ENCODE measurements around the gene NFATC2.

The NFATC2 gene

DNA sequence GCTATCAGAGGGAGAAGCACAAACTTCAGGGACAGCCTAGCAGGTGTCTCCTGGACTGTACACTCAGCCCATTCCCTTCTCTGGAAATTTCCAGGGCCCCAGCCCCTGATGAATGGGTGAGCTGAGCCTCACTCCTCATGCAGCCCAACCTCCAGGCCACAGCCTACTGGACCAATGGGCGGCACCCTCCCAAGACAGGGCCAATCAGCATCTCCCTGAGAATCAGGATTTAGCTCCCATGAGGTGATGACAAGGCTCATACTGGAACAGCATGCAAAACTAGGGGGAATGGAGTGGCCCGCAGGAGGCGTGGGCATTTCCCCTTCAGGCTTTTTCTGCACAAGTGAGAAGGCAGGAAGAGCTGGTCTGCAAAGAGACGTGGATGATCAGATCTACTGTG, 29.0 kb downstream of the NFATC2 start:
- H3K9me3 ChIP-seq (ENCODE audit: control insufficient read depth, insufficient read depth, low read depth, low read length): no peaks in the 10 kb centered on the region
- H3K4me1 ChIP-seq (ENCODE audit: control insufficient read depth, insufficient read depth, low read length): no peaks in the 10 kb centered on the region
- no peak overlapping the region for H3K9ac ChIP-seq (ENCODE audit: low read length)
- no peak overlapping the region for H3K27ac ChIP-seq (ENCODE audit: low read depth, low read length)
- no peaks in the 10 kb centered on the region for H3K27me3 ChIP-seq (ENCODE audit: control insufficient read depth, insufficient read depth, low read length)
- H3K4me3 ChIP-seq (ENCODE audit: low read depth, low read length): no peak overlapping the region
- no peaks in the 10 kb centered on the region for H3K36me3 ChIP-seq (ENCODE audit: control insufficient read depth, insufficient read depth, low read length)

DNA sequence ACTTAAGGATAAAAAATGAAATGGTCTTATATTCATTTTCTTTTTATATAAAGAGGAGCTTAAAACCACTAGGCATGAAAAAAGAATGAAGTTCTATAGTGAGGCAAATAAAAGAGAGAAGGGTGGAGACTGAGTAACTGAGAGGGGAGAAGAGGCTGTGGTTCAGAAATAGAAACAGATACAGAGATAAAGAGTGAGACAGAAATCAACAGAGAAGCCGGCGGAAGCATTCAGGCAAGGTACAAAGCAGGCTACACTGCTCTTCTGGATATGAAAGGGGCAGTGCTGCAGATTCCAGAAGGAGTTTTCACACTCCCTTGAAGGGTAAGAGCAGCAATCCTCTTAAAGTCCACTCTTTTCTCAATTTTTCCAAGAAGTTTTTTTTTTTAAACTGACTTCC, 29.9 kb downstream of the NFATC2 start:
- H3K36me3 ChIP-seq (ENCODE audit: control insufficient read depth, insufficient read depth, low read length): no peaks in the 10 kb centered on the region
- H3K9me3 ChIP-seq (ENCODE audit: control insufficient read depth, insufficient read depth, low read depth, low read length): no peaks in the 10 kb centered on the region
- no peak overlapping the region for H3K4me3 ChIP-seq (ENCODE audit: low read depth, low read length)
- no peaks in the 10 kb centered on the region for H3K27me3 ChIP-seq (ENCODE audit: control insufficient read depth, insufficient read depth, low read length)
- no peaks in the 10 kb centered on the region for H3K4me1 ChIP-seq (ENCODE audit: control insufficient read depth, insufficient read depth, low read length)
- H3K9ac ChIP-seq (ENCODE audit: low read length): no peak overlapping the region
- no peak overlapping the region for H3K27ac ChIP-seq (ENCODE audit: low read depth, low read length)

DNA sequence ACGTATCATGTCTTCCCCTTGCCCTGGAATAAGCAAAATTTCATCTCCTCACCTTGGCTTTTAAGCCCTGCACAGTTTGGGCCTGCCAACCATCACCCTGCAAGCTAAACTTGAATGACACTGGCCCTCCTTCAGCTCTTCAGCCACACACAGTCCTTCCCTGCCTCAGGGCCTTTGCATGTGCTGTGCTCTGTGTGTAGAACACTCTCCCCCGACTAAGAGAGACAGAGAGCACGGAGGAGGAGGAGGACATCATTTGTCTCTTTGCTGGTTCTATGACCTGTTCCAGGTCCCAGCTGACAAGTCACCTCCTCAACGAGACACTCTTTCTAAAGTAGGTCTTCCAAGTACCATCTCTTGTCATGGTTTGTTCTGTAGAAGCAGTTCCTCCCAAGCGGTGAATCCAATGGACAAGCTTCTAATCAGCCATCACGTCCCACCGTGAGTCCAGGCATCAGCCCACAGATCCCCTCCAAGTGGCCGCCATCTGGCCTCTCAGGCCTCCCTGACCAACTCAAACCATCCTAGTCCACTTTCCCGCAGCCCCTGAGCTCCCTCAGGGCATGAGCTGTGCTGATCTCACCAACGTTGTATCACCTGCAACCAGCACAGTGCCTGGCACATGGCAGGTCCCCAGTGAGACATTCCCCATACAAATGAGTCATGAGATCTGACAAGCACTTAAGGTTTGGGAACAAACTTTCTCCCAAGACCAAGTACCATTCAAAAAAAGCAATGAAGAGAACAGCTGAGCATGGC, 30.5 kb downstream of the NFATC2 start:
- no peak overlapping the region for H3K4me3 ChIP-seq (ENCODE audit: low read depth, low read length)
- no peak overlapping the region for H3K27ac ChIP-seq (ENCODE audit: low read depth, low read length)
- H3K27me3 ChIP-seq (ENCODE audit: control insufficient read depth, insufficient read depth, low read length): no peaks in the 10 kb centered on the region
- no peaks in the 10 kb centered on the region for H3K9me3 ChIP-seq (ENCODE audit: control insufficient read depth, insufficient read depth, low read depth, low read length)
- no peaks in the 10 kb centered on the region for H3K4me1 ChIP-seq (ENCODE audit: control insufficient read depth, insufficient read depth, low read length)
- no peaks in the 10 kb centered on the region for H3K36me3 ChIP-seq (ENCODE audit: control insufficient read depth, insufficient read depth, low read length)
- H3K9ac ChIP-seq (ENCODE audit: low read length): no peak overlapping the region

DNA sequence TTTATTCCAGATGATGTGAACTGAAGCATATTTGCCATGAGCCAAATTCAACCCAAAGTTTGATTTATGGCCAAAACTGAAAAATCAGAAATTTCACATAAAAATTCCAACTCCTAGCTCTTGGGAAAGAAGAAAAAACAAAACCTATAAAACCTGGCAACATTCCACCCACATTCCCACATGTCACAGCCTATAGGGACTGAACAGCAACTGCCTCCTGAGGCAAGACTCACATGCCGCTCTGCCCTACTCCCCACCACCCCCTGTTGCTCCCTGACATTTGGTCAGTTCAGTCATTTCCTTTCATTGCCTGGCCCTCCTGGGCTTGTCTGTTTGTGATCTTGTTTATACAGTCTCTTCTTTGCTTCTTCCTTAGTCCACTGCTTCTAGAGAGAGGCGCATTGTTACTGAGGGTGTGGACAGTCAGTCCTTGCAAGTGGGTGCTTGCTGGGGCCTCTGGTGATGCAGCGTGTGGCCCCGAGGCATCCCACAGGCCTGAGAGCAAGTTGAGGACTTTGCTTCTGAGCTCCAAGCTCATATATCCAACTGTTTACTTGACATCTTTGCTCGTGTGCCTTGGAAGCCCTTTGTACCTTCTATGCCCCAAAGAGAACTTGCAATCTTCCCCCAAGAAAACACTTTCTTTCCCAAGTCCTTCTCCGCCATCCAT, 31.4 kb downstream of the NFATC2 start:
- Histone ChIP-seq H3K27me3 (ENCODE audit: control insufficient read depth, insufficient read depth, low read length) (no peaks in the 10 kb centered on the region), H3K9ac (ENCODE audit: low read length) (no peak overlapping the region), H3K9me3 (ENCODE audit: control insufficient read depth, insufficient read depth, low read depth, low read length) (no peaks in the 10 kb centered on the region), H3K4me3 (ENCODE audit: low read depth, low read length) (no peak overlapping the region), H3K27ac (ENCODE audit: low read depth, low read length) (no peak overlapping the region), H3K4me1 (ENCODE audit: control insufficient read depth, insufficient read depth, low read length) (no peaks in the 10 kb centered on the region), H3K36me3 (ENCODE audit: control insufficient read depth, insufficient read depth, low read length) (no peaks in the 10 kb centered on the region)

DNA sequence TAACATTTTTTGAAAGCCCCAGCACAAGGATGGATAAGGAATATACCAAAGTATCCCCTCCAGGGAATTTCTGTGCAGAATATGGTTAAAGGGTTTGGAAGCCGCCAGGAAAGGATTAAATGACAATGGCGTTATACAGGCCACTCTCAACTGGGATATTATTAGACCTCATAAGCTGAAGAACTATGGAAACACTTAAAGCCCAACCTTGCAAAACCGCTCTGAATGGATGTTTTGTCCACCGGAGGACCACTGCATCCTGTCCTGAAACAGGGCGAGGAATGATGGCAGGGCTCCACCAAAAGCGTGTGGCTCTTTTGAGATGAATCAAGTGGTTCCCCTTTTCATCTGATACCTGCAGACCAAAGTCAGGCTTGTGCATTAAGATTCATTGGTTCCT, 32.4 kb downstream of the NFATC2 start:
- Histone ChIP-seq H3K27me3 (ENCODE audit: control insufficient read depth, insufficient read depth, low read length) (no peaks in the 10 kb centered on the region), H3K36me3 (ENCODE audit: control insufficient read depth, insufficient read depth, low read length) (no peaks in the 10 kb centered on the region), H3K4me3 (ENCODE audit: low read depth, low read length) (no peak overlapping the region), H3K27ac (ENCODE audit: low read depth, low read length) (no peak overlapping the region), H3K4me1 (ENCODE audit: control insufficient read depth, insufficient read depth, low read length) (no peaks in the 10 kb centered on the region), H3K9me3 (ENCODE audit: control insufficient read depth, insufficient read depth, low read depth, low read length) (no peaks in the 10 kb centered on the region), H3K9ac (ENCODE audit: low read length) (no peak overlapping the region)

DNA sequence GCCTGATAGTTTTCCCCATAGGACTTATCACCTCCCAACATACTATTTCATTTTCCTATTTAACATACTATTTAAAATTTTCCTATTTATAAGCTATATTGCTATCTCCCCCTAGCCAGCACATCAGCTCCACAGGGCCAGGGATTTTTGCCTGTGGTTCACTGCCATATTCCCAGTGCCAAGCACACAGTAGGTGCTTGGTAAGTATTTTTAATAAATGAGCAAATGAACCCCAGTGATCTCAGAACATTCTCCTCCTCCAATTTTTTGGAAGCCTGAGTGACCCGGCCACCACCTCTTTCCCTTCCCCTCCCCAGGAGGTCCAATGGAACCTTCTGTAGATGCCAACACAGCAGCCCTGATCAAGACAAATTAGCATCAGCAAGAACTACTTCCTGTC, 33.3 kb downstream of the NFATC2 start:
- Histone ChIP-seq H3K27ac (ENCODE audit: low read depth, low read length) (no peak overlapping the region), H3K4me3 (ENCODE audit: low read depth, low read length) (no peak overlapping the region), H3K4me1 (ENCODE audit: control insufficient read depth, insufficient read depth, low read length) (no peaks in the 10 kb centered on the region), H3K27me3 (ENCODE audit: control insufficient read depth, insufficient read depth, low read length) (no peaks in the 10 kb centered on the region), H3K9me3 (ENCODE audit: control insufficient read depth, insufficient read depth, low read depth, low read length) (no peaks in the 10 kb centered on the region), H3K36me3 (ENCODE audit: control insufficient read depth, insufficient read depth, low read length) (no peaks in the 10 kb centered on the region), H3K9ac (ENCODE audit: low read length) (no peak overlapping the region)

DNA sequence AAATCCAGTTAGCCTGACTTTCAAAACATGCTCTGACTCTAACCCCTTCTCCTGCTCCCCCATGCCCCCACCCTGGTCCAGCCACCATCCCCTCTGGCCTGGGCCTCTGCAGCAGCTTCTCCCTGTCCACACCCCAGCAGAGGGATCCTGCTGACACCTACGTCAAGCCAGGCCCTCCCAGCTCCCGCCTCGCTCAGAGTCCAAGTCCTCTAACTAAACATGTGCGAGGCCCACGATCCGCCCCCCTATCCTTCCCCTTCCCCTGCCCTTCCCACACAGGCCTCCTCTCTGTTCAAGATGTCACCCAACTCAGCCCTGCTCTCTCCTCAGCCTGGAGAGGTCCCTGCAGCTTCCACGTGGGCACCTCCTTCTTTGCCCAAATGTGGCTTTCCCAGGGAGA, 33.7 kb downstream of the NFATC2 start:
- H3K27ac ChIP-seq (ENCODE audit: low read depth, low read length): no peak overlapping the region
- no peaks in the 10 kb centered on the region for H3K27me3 ChIP-seq (ENCODE audit: control insufficient read depth, insufficient read depth, low read length)
- no peak overlapping the region for H3K9ac ChIP-seq (ENCODE audit: low read length)
- no peaks in the 10 kb centered on the region for H3K9me3 ChIP-seq (ENCODE audit: control insufficient read depth, insufficient read depth, low read depth, low read length)
- no peaks in the 10 kb centered on the region for H3K4me1 ChIP-seq (ENCODE audit: control insufficient read depth, insufficient read depth, low read length)
- no peaks in the 10 kb centered on the region for H3K36me3 ChIP-seq (ENCODE audit: control insufficient read depth, insufficient read depth, low read length)
- H3K4me3 ChIP-seq (ENCODE audit: low read depth, low read length): no peak overlapping the region

DNA sequence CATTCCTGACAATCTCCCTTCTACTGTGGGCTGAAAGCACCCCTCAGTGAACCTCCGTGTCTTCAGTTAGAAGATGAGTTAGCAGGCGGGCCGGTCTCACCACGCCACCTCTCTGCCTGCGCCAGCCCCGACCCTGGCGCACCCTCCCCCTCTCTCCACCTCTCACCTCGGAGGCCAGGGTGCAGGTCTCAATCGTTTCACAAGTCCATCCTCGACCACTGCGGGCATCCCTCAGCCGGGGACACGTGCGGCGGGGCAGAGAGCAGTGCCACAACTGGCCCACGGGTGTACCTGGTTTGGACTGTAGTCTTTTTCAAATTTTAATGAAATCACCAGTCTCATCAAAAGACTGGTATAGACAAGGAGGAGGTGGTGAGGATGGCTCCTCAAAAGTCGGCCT, 34.4 kb downstream of the NFATC2 start:
- H3K36me3 ChIP-seq (ENCODE audit: control insufficient read depth, insufficient read depth, low read length): no peaks in the 10 kb centered on the region
- H3K27ac ChIP-seq (ENCODE audit: low read depth, low read length): no peak overlapping the region
- H3K9ac ChIP-seq (ENCODE audit: low read length): no peak overlapping the region
- H3K4me1 ChIP-seq (ENCODE audit: control insufficient read depth, insufficient read depth, low read length): no peaks in the 10 kb centered on the region
- H3K4me3 ChIP-seq (ENCODE audit: low read depth, low read length): no peak overlapping the region
- no peaks in the 10 kb centered on the region for H3K9me3 ChIP-seq (ENCODE audit: control insufficient read depth, insufficient read depth, low read depth, low read length)
- no peaks in the 10 kb centered on the region for H3K27me3 ChIP-seq (ENCODE audit: control insufficient read depth, insufficient read depth, low read length)

DNA sequence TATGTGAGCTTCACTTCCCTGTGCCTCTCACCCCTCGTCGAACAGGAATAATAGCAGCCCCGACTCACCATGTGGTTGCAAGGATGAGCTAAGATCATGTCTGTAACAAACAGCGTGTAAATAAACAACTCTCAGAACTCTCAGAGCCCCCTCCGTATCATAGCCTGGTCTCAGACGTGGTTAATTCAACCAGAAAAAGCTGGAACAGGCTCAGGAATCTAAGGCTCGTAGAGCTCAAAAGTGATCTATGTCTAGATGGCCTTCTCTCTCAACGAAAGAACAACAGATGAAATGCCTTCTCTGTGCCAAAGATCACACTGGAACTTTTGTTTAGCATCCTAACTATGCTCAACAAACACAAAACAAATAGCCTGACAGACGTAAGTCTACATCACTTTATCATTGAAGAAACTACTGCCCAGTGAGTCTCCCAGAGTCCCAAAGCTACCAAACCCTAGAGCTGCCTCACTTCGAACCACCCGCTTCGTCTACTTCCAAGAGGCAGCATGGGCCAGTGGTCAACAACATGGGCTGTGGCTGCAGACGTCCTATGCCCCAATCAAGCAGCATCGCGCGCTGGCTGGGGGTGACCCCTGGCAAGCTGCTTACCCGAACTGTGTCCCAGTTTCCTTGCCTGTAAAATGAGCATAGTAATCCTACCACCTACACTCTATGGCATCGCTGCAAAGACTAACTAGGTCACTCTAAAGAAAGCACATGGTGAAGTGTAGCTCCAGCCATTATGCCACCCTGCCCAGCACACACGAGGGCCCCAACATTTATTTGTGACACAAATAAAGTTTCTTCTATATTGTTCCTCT, 35.1 kb downstream of the NFATC2 start:
- no peaks in the 10 kb centered on the region for H3K27me3 ChIP-seq (ENCODE audit: control insufficient read depth, insufficient read depth, low read length)
- no peak overlapping the region for H3K4me3 ChIP-seq (ENCODE audit: low read depth, low read length)
- H3K9ac ChIP-seq (ENCODE audit: low read length): no peak overlapping the region
- H3K4me1 ChIP-seq (ENCODE audit: control insufficient read depth, insufficient read depth, low read length): no peaks in the 10 kb centered on the region
- no peaks in the 10 kb centered on the region for H3K9me3 ChIP-seq (ENCODE audit: control insufficient read depth, insufficient read depth, low read depth, low read length)
- no peaks in the 10 kb centered on the region for H3K36me3 ChIP-seq (ENCODE audit: control insufficient read depth, insufficient read depth, low read length)
- H3K27ac ChIP-seq (ENCODE audit: low read depth, low read length): no peak overlapping the region

DNA sequence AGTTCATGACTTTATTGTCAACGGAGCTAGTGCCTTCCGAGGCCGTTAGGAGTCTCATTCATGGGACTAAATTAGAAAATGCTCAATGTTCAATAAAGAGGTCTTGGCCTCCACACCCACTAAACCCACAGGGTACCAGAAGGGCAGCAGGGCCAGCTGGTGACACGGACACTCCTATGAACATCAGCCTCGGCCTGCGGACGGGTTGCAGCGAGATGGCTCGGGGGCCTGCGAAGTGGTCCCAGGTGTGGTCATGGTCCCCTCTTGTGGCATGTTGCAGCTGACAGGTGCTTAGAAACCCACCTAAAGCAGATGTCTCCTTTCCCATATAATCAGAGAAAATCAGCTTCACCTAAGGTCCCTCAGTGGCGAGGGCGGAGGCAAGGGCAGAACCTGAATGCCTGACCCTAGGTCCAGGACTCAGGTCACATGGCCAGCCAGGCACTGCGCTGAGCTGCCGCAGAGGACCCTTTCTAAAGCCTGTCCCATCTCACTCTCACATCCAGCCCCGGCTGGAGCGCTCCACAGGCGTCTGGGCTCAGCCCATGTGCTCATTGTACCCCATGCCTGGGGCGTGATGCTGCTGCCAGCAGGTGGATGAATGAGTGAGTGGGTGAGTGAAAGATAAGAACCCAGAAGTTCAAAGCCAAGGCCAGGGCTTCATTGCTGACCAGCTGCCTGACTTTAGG, 35.8 kb downstream of the NFATC2 start:
- H3K9me3 ChIP-seq (ENCODE audit: control insufficient read depth, insufficient read depth, low read depth, low read length): no peaks in the 10 kb centered on the region
- H3K4me1 ChIP-seq (ENCODE audit: control insufficient read depth, insufficient read depth, low read length): no peaks in the 10 kb centered on the region
- H3K27ac ChIP-seq (ENCODE audit: low read depth, low read length): no peak overlapping the region
- no peaks in the 10 kb centered on the region for H3K27me3 ChIP-seq (ENCODE audit: control insufficient read depth, insufficient read depth, low read length)
- H3K9ac ChIP-seq (ENCODE audit: low read length): no peak overlapping the region
- H3K36me3 ChIP-seq (ENCODE audit: control insufficient read depth, insufficient read depth, low read length): no peaks in the 10 kb centered on the region
- no peak overlapping the region for H3K4me3 ChIP-seq (ENCODE audit: low read depth, low read length)
